Kidney (tissue), 14 donors: Measurements from ENCODE around the gene TSPAN4. TPM values are rescaled to one million over a fixed set of nuclear protein-coding genes. Genes with fewer than 3 reads are reported as not detected.
A peak's percentile ranks its signal among the peaks of the same experiment; 100 is the strongest.

Source experiments
- DNase-seq, 5 donors: peaks; one replicate each; pipeline ENCODE4 v3.0.0-alpha.2; 2013 to 2020
- FAIRE-seq: peaks from 2 replicates; lab custom pipeline; 2012; peaks lifted over from hg19 to GRCh38; lab: Jason Lieb, UNC
- H3K27ac ChIP-seq, 2 donors: one replicate each; pipeline ENCODE4 v1.7.0; 2013; ENCODE audit warnings: low read depth in 2 of 2, low read length in 2 of 2, inconsistent platforms in 1 of 2
- H3K27me3 ChIP-seq: one replicate; pipeline ENCODE4 v1.7.1; 2013; ENCODE audit warnings: low read length, inconsistent platforms; ENCODE audit not compliant: control insufficient read depth, insufficient read depth
- H3K36me3 ChIP-seq, 3 donors: one replicate each; pipeline versions ENCODE4 v1.7.0 to v1.7.1; 2013; ENCODE audit warnings: low read length in 3 of 3, control low read depth in 1 of 3, inconsistent platforms in 1 of 3; ENCODE audit not compliant: insufficient read depth in 3 of 3, control insufficient read depth in 2 of 3
- H3K4me1 ChIP-seq, 3 donors: one replicate each; pipeline versions ENCODE4 v1.7.0 to v1.7.1; 2013; ENCODE audit warnings: low read length in 3 of 3, inconsistent platforms in 1 of 3, low read depth in 1 of 3; ENCODE audit not compliant: control insufficient read depth in 2 of 3, insufficient read depth in 2 of 3
- H3K4me3 ChIP-seq, 3 donors: one replicate each; pipeline versions ENCODE4 v1.7.0 to v1.8.1; 2013; ENCODE audit warnings: low read length in 3 of 3, control low read depth in 1 of 3, inconsistent platforms in 1 of 3
- H3K9ac ChIP-seq, 3 donors: one replicate each; pipeline versions ENCODE4 v1.7.0 to v1.7.1; 2013; ENCODE audit warnings: low read length in 3 of 3, control low read depth in 1 of 3, inconsistent platforms in 1 of 3
- H3K9me3 ChIP-seq, 3 donors: one replicate each; pipeline versions ENCODE4 v1.7.0 to v1.7.1; 2013; ENCODE audit warnings: low read length in 3 of 3, control low read depth in 1 of 3, inconsistent platforms in 1 of 3; ENCODE audit not compliant: control insufficient read depth in 2 of 3, insufficient read depth in 1 of 3
- intact Hi-C: fragments of 100-400 bp; cut with DNase I; formaldehyde crosslinking; loops from one replicate; pipeline ENCODE4 v1.11.1; 2022
- polyA plus RNA-seq: library from polyadenylated mRNA; stranded (reverse); fragments of 350-450 nt; fragmentation: Illumina TruSeq; extraction: RNeasy Lipid Tissue Mini Kit (QIAGEN cat#74804); gene quantifications from one replicate; pipeline ENCODE4 v1.2.3, GENCODE V29; 2014; ENCODE audit warnings: low read depth, low replicate concordance; ENCODE audit not compliant: insufficient read depth
- total RNA-seq: library from RNA; stranded (reverse); fragmentation: NEBNext Ultra II Directional; extraction: Animal tissue kit (Norgen Biotek cat#: 25700); gene quantifications from one replicate; pipeline ENCODE4 v1.2.1, GENCODE V29; 2021
- TF ChIP-seq, protein P1 (sequence below): IDR thresholded peaks from 3 replicates; pipeline ENCODE4 v1.5.1; 2012; ENCODE audit warnings: mild to moderate bottlenecking, moderate library complexity, borderline replicate concordance; ENCODE audit not compliant: insufficient read depth; ENCODE audit errors: extremely low read depth
- donor health status: control.
- donor health status: control.
- donor health status: control.
- donor health status: control.
- donor health status: control.
- donor health status: DM: yes; HTN: yes; CAD: no.
- donor health status: Normal renal cell carcinoma (clear cell type).

TSPAN4 gene
- total and polyA plus RNA-seq, 2 donors from 2014 or later: 81.2 to 104 TPM

DNA sequence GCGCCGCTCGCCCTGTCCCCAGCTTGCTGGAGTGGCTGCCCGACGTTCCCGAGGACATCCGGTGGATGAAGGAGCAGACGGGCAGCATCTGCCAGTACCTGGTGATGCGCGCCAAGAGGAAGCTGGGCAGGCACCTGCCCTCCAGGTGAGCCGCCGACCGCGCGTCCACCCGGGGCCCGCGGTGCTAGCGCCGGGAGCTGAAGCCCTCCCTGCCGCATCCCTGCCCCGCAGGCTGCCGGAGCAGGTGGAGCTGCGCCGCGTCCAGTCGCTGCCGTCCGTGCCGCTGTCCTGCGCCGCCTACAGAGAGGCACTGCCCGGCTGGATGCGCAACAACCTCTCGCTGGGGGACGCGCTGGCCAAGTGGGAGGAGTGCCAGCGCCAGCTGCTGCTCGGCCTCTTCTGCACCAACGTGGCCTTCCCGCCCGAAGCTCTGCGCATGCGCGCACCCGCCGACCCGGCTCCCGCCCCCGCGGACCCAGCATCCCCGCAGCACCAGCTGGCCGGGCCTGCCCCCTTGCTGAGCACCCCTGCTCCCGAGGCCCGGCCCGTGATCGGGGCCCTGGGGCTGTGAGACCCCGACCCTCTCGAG, 18.3 kb upstream of the TSPAN4 start:
- H3K9me3 ChIP-seq: no peaks in the 10 kb centered on the region
- FAIRE-seq (no peak), DNase-seq (peak in 3 of 5 donors; percentile 61 to 86 (median 66))
- TF ChIP-seq, protein P1, sequence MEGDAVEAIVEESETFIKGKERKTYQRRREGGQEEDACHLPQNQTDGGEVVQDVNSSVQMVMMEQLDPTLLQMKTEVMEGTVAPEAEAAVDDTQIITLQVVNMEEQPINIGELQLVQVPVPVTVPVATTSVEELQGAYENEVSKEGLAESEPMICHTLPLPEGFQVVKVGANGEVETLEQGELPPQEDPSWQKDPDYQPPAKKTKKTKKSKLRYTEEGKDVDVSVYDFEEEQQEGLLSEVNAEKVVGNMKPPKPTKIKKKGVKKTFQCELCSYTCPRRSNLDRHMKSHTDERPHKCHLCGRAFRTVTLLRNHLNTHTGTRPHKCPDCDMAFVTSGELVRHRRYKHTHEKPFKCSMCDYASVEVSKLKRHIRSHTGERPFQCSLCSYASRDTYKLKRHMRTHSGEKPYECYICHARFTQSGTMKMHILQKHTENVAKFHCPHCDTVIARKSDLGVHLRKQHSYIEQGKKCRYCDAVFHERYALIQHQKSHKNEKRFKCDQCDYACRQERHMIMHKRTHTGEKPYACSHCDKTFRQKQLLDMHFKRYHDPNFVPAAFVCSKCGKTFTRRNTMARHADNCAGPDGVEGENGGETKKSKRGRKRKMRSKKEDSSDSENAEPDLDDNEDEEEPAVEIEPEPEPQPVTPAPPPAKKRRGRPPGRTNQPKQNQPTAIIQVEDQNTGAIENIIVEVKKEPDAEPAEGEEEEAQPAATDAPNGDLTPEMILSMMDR: no peak
- no peak overlapping the region for H3K27ac ChIP-seq
- H3K4me3 ChIP-seq: no peak overlapping the region
- peaks cover 0 to 44% (median 32%) of the 10 kb centered on the region in 3 donors for H3K4me1 ChIP-seq
- no peaks in the 10 kb centered on the region for H3K27me3 ChIP-seq
- H3K9ac ChIP-seq: no peak overlapping the region
- intact Hi-C loops: no loop called here
- peaks cover 0 to 4% (median 0%) of the 10 kb centered on the region in 3 donors for H3K36me3 ChIP-seq

- no peak for FAIRE-seq
- Histone ChIP-seq H3K4me3 (no peak overlapping the region), H3K27ac (no peak overlapping the region), H3K36me3 (peaks cover 0 to 4% (median 0%) of the 10 kb centered on the region in 3 donors), H3K4me1 (peaks cover 0 to 49% (median 32%) of the 10 kb centered on the region in 3 donors), H3K9ac (no peak overlapping the region), H3K27me3 (no peaks in the 10 kb centered on the region), H3K9me3 (no peaks in the 10 kb centered on the region)
- TF ChIP-seq, protein P1: no peak
- DNase-seq: no peak
- intact Hi-C loops: no loop called here
Observed at GRCh38 chr11:824942-825341, 17.7 kb upstream of the TSPAN4 start.

DNA sequence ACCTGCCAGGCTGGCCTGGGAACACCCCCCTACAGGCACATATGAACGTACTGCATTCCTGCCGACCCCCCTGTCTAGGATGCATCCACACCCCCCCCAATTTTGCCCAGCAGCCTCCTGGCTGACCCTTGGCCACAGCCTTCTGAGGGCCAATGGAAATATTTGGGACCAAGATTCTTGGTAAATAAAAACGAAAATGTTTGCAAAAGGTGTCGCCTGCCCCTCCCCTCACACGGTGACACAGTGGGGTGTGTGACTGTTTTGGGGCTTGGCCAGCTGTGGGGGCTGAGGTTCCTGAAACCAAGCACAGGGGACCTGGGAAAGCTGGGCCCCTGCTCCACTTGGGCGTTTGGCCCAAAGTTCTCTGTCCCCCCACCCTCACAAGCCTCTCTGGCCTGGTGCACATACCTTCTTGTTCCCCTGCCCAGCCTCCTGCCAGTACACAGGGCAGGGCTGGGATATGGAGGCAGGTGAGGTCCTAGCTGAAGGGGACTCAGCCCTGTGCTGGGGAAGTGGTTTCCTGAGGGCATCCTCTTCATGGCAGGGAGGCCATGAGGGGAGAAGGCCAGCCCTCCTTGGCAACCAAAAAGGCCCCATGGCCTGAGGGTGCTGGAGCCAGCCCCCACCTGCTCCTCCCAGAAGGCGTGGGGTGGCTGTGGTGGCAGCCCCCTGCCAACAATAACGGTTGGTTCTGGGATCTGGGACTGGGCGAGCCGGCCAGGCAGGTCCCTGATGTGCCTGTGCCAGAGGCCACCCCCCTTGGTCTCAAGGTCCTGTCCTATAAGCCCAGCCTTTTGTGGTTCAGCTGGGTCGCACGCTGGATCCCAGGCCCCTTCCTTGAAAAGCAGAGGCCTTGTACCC, 17.1 kb upstream of the TSPAN4 start:
- peaks cover 0 to 4% (median 0%) of the 10 kb centered on the region in 3 donors for H3K36me3 ChIP-seq
- intact Hi-C loops: no loop called here
- no peak overlapping the region for H3K4me3 ChIP-seq
- FAIRE-seq (no peak), DNase-seq (no peak)
- H3K9ac ChIP-seq: no peak overlapping the region
- H3K9me3 ChIP-seq: no peaks in the 10 kb centered on the region
- no peaks in the 10 kb centered on the region for H3K27me3 ChIP-seq
- peaks cover 0 to 52% (median 30%) of the 10 kb centered on the region in 3 donors for H3K4me1 ChIP-seq
- H3K27ac ChIP-seq: no peak overlapping the region
- TF ChIP-seq, protein P1: no peak
